Neuronal stem cell (in vitro differentiated cells): ENCODE measurements around the gene HELZ2.

Experiments
- DNase-seq: peaks from one replicate; pipeline ENCODE4 v3.0.0-alpha.2; 2013; ENCODE audit warnings: low spot score
- H2AFZ ChIP-seq: one replicate; pipeline ENCODE4 v1.6.1; 2013; ENCODE audit warnings: mild to moderate bottlenecking, low read length, inconsistent platforms
- H2AK5ac ChIP-seq: 2 replicates; pipeline ENCODE4 v1.6.1; 2013; ENCODE audit warnings: low read depth, mild to moderate bottlenecking, inconsistent platforms, low read length, moderate library complexity, mixed read lengths
- H2BK120ac ChIP-seq: 2 replicates; pipeline ENCODE4 v1.6.1; 2013; ENCODE audit warnings: low read depth, mild to moderate bottlenecking, inconsistent platforms, low read length, moderate library complexity, mixed read lengths
- H2BK12ac ChIP-seq: one replicate; pipeline ENCODE4 v1.6.1; 2013; ENCODE audit warnings: low read length, inconsistent platforms
- H2BK15ac ChIP-seq: 2 replicates; pipeline ENCODE4 v1.6.1; 2013; ENCODE audit warnings: mild to moderate bottlenecking, low read length, inconsistent platforms, mixed read lengths
- H2BK5ac ChIP-seq: one replicate; pipeline ENCODE4 v1.6.1; 2013; ENCODE audit warnings: inconsistent platforms, mild to moderate bottlenecking, low read length, moderate library complexity
- H3K14ac ChIP-seq: one replicate; pipeline ENCODE4 v1.6.1; 2013; ENCODE audit warnings: low read length, inconsistent platforms
- H3K18ac ChIP-seq: 2 replicates; pipeline ENCODE4 v1.6.1; 2013; ENCODE audit warnings: low read length, inconsistent platforms
- H3K23ac ChIP-seq: 2 replicates; pipeline ENCODE4 v1.6.1; 2013; ENCODE audit warnings: low read depth, mild to moderate bottlenecking, mixed read lengths, low read length, inconsistent platforms; ENCODE audit not compliant: poor library complexity
- H3K27ac ChIP-seq: replicated peaks from 3 replicates; pipeline ENCODE4 v1.5.1; 2013; ENCODE audit warnings: low read length, inconsistent platforms
- H3K27me3 ChIP-seq, 3 experiments: 2 replicates each; pipeline ENCODE4 v1.6.1; 2013; ENCODE audit warnings: low read length in 3 of 3, mild to moderate bottlenecking in 2 of 3, inconsistent platforms in 1 of 3, low read depth in 1 of 3, mixed read lengths in 1 of 3, moderate library complexity in 1 of 3; ENCODE audit not compliant: control insufficient read depth in 3 of 3, insufficient read depth in 3 of 3
- H3K36me3 ChIP-seq, 2 donors: replicated peaks in 1 of 2; 2 replicates each; pipeline ENCODE4 v1.6.1; 2013; ENCODE audit warnings: low read length in 2 of 2; ENCODE audit not compliant: control insufficient read depth in 2 of 2, insufficient read depth in 2 of 2
- H3K4ac ChIP-seq: 2 replicates; pipeline ENCODE4 v1.6.1; 2013; ENCODE audit warnings: inconsistent platforms, mild to moderate bottlenecking, low read length, moderate library complexity
- H3K4me1 ChIP-seq, 2 donors: 1 replicate in 1 of 2; 2 replicates in 1 of 2; pipeline ENCODE4 v1.6.1; 2013; ENCODE audit warnings: low read length in 2 of 2, low read depth in 1 of 2; ENCODE audit not compliant: control insufficient read depth in 2 of 2, insufficient read depth in 1 of 2
- H3K4me2 ChIP-seq: one replicate; pipeline ENCODE4 v1.6.1; 2013; ENCODE audit warnings: mild to moderate bottlenecking, low read length, inconsistent platforms; ENCODE audit not compliant: insufficient read depth, poor library complexity, severe bottlenecking
- H3K4me3 ChIP-seq, 2 donors: 2 replicates each; pipeline ENCODE4 v1.5.1; 2013; ENCODE audit warnings: low read length in 2 of 2, mild to moderate bottlenecking in 2 of 2, inconsistent platforms in 1 of 2, moderate library complexity in 1 of 2
- H3K79me1 ChIP-seq: one replicate; pipeline ENCODE4 v1.6.1; 2013; ENCODE audit warnings: low read depth, mild to moderate bottlenecking, inconsistent platforms, low read length, moderate library complexity
- H3K9ac ChIP-seq: one replicate; pipeline ENCODE4 v1.6.1; 2013; ENCODE audit warnings: mild to moderate bottlenecking, low read depth, low read length, inconsistent platforms; ENCODE audit not compliant: poor library complexity
- H3K9me3 ChIP-seq, 2 donors: replicated peaks in 1 of 2; 2 replicates each; pipeline versions ENCODE3 to v1.6.1; 2013; ENCODE audit warnings: low read length in 2 of 2, mild to moderate bottlenecking in 2 of 2, inconsistent platforms in 1 of 2, low read depth in 1 of 2, mixed read lengths in 1 of 2, moderate library complexity in 1 of 2; ENCODE audit not compliant: control insufficient read depth in 2 of 2, insufficient read depth in 1 of 2
- H4K8ac ChIP-seq: one replicate; pipeline ENCODE4 v1.6.1; 2013; ENCODE audit warnings: low read depth, mild to moderate bottlenecking, inconsistent platforms, low read length, moderate library complexity
- H4K91ac ChIP-seq: one replicate; pipeline ENCODE4 v1.6.1; 2013; ENCODE audit warnings: low read length, low read depth, mild to moderate bottlenecking, inconsistent platforms; ENCODE audit not compliant: poor library complexity
- WGBS, 2 donors: extraction: QIAGEN DNeasy Blood & Tissue Kit; methylation state at CpG; one replicate each; pipeline ENCODE4 v1.1.7; 2013; ENCODE audit warnings: missing lambda C conversion rate in 2 of 2, mixed read lengths in 1 of 2; ENCODE audit not compliant: insufficient read length in 2 of 2, insufficient replicate concordance in 1 of 2; ENCODE audit errors: extremely low coverage in 2 of 2; 5-methylcytosine and 5-hydroxymethylcytosine counted together

HELZ2 gene

GRCh38 chr20:63599396-63600050 is 25.5 kb upstream of the HELZ2 start:
- H3K4me3 ChIP-seq = no peak overlapping the region
- DNase-seq = no peak
- WGBS, 2 donors = no CpG with 5 or more reads among the region's 27 CpGs

GRCh38 chr20:63598479-63599395 is 24.7 kb upstream of the HELZ2 start:
- DNase-seq = no peak
- Histone ChIP-seq H3K18ac (no peak overlapping the region), H3K23ac (no peak overlapping the region), H2BK5ac (no peak overlapping the region), H3K27ac (no peak overlapping the region), H2AFZ (no peak overlapping the region), H3K9me3 (no peaks in the 10 kb centered on the region), H3K4me3 (no peak overlapping the region), H3K4me1 (no peaks in the 10 kb centered on the region), H3K4me2 (no peak overlapping the region), H4K91ac (no peak overlapping the region), H2BK120ac (no peak overlapping the region), H3K9ac (no peak overlapping the region), H3K4ac (no peak overlapping the region), H4K8ac (no peak overlapping the region), H3K36me3 (peaks cover 26 to 79% of the 10 kb centered on the region in 2 donors), H3K14ac (no peak overlapping the region), H2AK5ac (no peak overlapping the region), H3K27me3 (no peaks in the 10 kb centered on the region), H3K79me1 (no peaks in the 10 kb centered on the region), H2BK12ac (no peak overlapping the region), H2BK15ac (no peak overlapping the region)
- no CpG with 5 or more reads among the region's 33 CpGs for WGBS, 2 donors

More at GRCh38 chr20:63599396-63600050, 25.5 kb upstream of the HELZ2 start:
- no peak overlapping the region for H3K18ac ChIP-seq
- H3K36me3 ChIP-seq = peaks cover 26 to 76% of the 10 kb centered on the region in 2 donors
- no peak overlapping the region for H2AK5ac ChIP-seq
- no peak overlapping the region for H2AFZ ChIP-seq
- H3K27ac ChIP-seq = no peak overlapping the region
- H2BK12ac ChIP-seq = no peak overlapping the region
- H3K4me2 ChIP-seq = no peak overlapping the region
- H4K8ac ChIP-seq = no peak overlapping the region
- H3K79me1 ChIP-seq = no peaks in the 10 kb centered on the region
- H2BK15ac ChIP-seq = no peak overlapping the region
- no peak overlapping the region for H3K23ac ChIP-seq
- no peak overlapping the region for H2BK5ac ChIP-seq
- no peaks in the 10 kb centered on the region for H3K9me3 ChIP-seq
- no peaks in the 10 kb centered on the region for H3K27me3 ChIP-seq
- no peak overlapping the region for H3K14ac ChIP-seq
- H3K9ac ChIP-seq = no peak overlapping the region
- no peak overlapping the region for H4K91ac ChIP-seq
- no peak overlapping the region for H2BK120ac ChIP-seq
- no peak overlapping the region for H3K4ac ChIP-seq
- no peaks in the 10 kb centered on the region for H3K4me1 ChIP-seq

GRCh38 chr20:63597651-63598478 is 23.8 kb upstream of the HELZ2 start:
- H3K27me3 ChIP-seq = no peaks in the 10 kb centered on the region

More at GRCh38 chr20:63597651-63598478, 23.8 kb upstream of the HELZ2 start:
- Histone ChIP-seq H3K9me3 (no peaks in the 10 kb centered on the region), H4K91ac (no peak overlapping the region), H2BK5ac (no peak overlapping the region), H3K14ac (no peak overlapping the region), H4K8ac (no peak overlapping the region), H2AK5ac (no peak overlapping the region), H3K4me2 (no peak overlapping the region), H3K4me3 (no peak overlapping the region), H2BK120ac (no peak overlapping the region), H3K4ac (no peak overlapping the region), H3K18ac (no peak overlapping the region), H3K9ac (no peak overlapping the region), H2AFZ (no peak overlapping the region), H2BK12ac (no peak overlapping the region), H3K36me3 (peaks cover 24 to 82% of the 10 kb centered on the region in 2 donors), H3K23ac (no peak overlapping the region), H3K27ac (no peak overlapping the region), H3K4me1 (no peaks in the 10 kb centered on the region), H3K79me1 (no peaks in the 10 kb centered on the region), H2BK15ac (no peak overlapping the region)
- no CpG with 5 or more reads among the region's 23 CpGs for WGBS, 2 donors
- no peak for DNase-seq
